RWPE1 (cell line): ENCODE measurements around the gene MICAL3.
A peak's percentile ranks its signal among the peaks of the same experiment; 100 is the strongest.
"Not testable (repeated sequence)": the region's sequence is repeated elsewhere in the genome, so short reads cannot be mapped to it uniquely, and the experiment has no call there.

ENCODE experiments used
- CTCF ChIA-PET: fragments of 350-600 bp; sonication (Branson Sonifier 250); formaldehyde crosslinking; extraction: SDS; loops from one replicate; lab custom pipeline; 2021; lab: Yijun Ruan, JAX
- POLR2A ChIA-PET: fragments of 400-600 bp; formaldehyde crosslinking; extraction: SDS; loops from one replicate; lab custom pipeline; 2020; ENCODE audit warnings: antibody characterized with exemption; ENCODE audit not compliant: low non-redundant PET; lab: Yijun Ruan, JAX
- DNase-seq: peaks from one replicate; pipeline ENCODE4 v3.0.0; 2012; ENCODE audit warnings: low spot score
- H3K27ac ChIP-seq: fragments of 450-650 bp; 2 replicates; pipeline ENCODE4 v1.5.1; 2017
- TF ChIP-seq, protein P1 (sequence below): fragments of 450-650 bp; conservative IDR thresholded peaks from 2 replicates; pipeline ENCODE4 v1.5.1; 2017; ENCODE audit warnings: low read depth, mild to moderate bottlenecking

The MICAL3 gene

DNA sequence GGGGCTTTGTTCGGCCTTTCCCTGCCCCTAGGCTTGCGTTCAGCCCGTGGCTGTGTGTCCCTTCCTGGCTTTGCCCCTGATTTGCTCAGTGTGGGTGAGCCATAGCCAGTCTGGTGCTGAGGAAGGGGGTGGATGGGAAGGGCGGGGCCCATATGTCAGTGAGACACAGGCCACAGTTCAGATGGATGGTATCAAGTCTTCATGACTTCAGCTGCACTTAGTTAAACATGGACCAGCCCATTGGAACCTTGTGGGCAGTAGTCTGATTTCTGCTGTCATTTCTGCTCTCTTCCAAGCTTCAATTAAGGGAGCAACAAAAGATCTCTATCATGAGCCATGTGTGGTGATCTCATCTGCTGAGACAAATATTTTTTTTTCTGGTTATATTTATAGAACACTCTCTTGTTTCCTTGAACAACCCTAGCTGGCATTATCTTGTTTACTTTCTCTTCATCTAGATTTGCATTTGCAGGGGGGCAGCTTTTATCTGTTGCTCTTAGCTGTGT is 31.9 kb upstream of the MICAL3 start:
- CTCF ChIA-PET, result interaction anchor here (0.5 kb wide), 1 partner anchor 159 kb away, joined by 4 read pairs; no protein-coding TSS in a partner anchor
- TF ChIP-seq, protein P1, sequence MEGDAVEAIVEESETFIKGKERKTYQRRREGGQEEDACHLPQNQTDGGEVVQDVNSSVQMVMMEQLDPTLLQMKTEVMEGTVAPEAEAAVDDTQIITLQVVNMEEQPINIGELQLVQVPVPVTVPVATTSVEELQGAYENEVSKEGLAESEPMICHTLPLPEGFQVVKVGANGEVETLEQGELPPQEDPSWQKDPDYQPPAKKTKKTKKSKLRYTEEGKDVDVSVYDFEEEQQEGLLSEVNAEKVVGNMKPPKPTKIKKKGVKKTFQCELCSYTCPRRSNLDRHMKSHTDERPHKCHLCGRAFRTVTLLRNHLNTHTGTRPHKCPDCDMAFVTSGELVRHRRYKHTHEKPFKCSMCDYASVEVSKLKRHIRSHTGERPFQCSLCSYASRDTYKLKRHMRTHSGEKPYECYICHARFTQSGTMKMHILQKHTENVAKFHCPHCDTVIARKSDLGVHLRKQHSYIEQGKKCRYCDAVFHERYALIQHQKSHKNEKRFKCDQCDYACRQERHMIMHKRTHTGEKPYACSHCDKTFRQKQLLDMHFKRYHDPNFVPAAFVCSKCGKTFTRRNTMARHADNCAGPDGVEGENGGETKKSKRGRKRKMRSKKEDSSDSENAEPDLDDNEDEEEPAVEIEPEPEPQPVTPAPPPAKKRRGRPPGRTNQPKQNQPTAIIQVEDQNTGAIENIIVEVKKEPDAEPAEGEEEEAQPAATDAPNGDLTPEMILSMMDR, result no peak
- DNase-seq, result no peak
- POLR2A ChIA-PET, result no interaction called here
- H3K27ac ChIP-seq, result peak overlapping the region; percentile 61

DNA sequence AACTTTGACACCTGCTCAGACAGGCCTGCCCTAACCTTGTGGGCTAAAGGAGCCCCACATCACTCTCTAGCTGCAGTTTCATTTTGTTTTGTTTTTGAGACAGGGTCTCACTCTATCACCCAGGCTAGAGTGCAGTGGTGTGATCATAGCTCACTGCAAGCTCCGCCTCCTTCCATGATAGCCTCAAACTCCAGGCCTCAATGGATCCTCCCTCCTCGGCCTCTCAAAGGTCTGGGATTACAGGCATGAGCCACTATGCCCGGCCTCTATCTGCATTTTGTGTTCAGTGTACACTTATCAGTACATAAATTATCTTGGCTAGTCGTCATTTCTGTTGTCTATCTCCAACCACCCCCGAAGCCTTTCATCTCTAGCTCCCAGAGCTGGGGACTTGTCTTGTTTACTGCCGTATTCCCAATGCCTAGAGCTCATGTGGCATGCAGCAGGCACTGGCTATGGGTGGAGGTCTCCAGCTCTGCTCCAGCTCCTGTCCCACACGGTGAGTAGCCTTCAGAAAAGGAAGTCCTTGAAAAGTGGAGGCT is 31.3 kb upstream of the MICAL3 start:
- ChIA-PET POLR2A (no interaction called here), CTCF (no interaction called here)
- peak overlapping the region; percentile 61 for H3K27ac ChIP-seq
- TF ChIP-seq, protein P1, result no peak
- DNase-seq, result no peak

DNA sequence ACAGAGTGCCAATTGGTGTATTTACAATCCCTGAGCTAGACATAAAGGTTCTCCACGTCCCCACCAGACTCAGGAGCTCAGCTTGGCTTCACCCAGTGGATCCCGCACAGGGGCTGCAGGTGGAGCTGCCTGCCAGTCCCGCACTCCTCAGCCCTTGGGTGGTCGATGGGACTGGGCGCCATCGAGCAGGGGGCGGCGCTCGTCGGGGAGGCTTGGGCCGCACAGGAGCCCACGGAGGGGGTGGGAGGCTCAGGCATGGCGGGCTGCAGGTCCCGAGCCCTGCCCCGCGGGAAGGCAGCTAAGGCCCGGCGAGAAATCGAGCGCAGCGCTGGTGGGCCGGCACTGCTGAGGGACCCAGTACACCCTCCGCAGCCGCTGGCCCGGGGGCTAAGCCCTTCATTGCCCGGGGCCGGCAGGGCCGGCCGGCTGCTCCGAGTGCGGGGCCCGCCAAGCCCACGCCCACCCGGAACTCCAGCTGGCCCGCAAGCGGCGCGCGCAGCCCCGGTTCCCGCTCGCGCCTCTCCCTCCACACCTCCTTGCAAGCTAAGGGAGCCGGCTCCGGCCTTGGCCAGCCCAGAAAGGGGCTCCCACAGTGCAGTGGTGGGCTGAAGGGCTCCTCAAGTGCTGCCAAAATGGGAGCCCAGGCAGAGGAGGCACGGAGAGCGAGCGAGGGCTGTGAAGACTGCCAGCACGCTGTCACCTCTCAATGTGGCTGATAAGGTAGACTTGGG is 29.0 kb upstream of the MICAL3 start:
- DNase-seq, CTCF ChIA-PET, POLR2A ChIA-PET: not testable (repeated sequence)
- peak overlapping the region; percentile 21; the same call in 1 of the 2 replicates for H3K27ac ChIP-seq

DNA sequence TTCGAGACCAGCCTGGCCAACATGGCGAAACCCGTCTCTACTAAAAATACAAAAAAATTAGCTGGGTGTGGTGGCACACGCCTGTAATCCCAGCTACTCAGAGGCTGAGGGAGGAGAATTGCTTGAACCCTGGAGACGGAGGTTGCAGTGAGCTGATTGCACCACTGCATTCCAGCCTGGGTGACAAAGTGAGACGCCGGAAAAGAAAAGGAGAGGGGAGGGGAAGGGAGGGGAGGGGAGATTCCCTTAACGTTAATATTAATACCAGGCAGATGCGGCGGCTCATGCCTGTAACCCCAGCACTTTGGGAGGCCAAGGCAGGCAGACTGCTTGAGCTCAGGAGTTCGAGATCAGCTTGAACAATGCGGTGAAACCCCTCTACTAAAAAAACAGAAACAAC is 26.8 kb upstream of the MICAL3 start:
- CTCF ChIA-PET, H3K27ac ChIP-seq, DNase-seq, POLR2A ChIA-PET: not testable (repeated sequence)

DNA sequence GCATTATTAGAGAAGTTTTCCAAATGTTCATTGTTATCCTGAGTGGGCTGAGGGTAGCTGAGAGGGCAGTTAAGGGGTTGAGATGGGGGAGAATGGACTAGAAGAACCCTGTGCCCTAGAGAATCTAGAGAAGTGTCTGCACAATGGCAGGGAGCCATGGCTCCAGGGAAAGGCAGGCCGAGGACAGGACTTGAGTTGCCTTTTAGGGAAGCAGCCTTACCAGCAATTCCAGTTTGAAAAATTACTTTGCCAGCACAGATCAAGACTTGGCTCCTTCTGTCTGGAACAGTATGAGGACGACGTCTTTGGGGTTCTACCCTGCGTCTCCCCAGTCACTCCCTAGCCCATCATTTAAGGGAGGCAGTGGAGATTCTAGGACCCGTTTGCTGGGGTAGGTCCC is 25.7 kb upstream of the MICAL3 start:
- POLR2A ChIA-PET, result no interaction called here
- CTCF ChIA-PET, result no interaction called here
- DNase-seq, result no peak
- TF ChIP-seq, protein P1, result no peak
- peak overlapping the region; percentile 3; the same call in 1 of the 2 replicates for H3K27ac ChIP-seq

DNA sequence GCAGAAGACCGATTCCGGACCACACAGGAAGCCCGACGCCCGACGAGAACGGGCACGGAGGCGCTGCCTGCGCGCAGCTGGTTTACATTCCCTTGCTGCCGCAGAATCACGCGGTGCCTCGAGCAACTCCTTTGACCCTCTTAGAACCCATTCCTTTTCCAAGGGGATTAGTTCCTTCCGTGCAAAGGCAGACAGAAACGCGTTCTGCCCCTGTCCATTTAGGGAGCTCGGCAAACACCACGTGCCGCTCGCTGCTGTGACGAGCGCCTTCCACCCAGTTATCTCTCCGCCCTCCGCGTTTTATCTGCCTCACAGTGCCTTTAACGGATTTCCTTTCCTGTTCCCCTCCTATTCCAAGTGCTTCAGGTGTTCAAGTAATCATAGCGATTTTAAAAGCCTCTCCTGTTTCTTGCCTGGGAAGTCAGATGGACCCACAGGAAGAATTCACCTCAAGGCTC is 24.1 kb upstream of the MICAL3 start:
- ChIA-PET CTCF (no interaction called here), POLR2A (no interaction called here)
- TF ChIP-seq, protein P1, result no peak
- no peak for DNase-seq
- no peak overlapping the region for H3K27ac ChIP-seq

DNA sequence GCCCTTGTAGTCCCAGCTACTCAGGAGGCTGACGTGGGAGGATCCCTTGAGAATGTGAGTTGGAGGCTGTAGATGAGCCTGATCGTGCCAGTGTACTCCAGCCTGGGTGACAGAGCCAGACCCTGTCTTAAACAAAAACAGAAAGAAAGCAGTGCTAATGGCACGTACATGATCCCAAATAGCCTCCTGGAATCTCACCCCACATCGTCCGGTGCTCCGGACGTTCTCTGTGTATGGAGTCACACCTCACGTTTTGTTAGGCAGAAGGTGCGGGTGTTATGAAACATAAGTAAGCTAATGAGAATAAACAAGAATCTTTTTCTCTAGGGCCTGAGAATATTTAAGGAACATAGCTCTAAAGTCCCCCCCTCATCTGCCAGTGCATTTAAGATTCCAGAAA is 23.7 kb upstream of the MICAL3 start:
- TF ChIP-seq, protein P1, result no peak
- ChIA-PET CTCF (no interaction called here), POLR2A (no interaction called here)
- no peak for DNase-seq
- H3K27ac ChIP-seq, result no peak overlapping the region
